ENCODE data around the gene CDC42BPB. TPM values are rescaled to one million over a fixed set of nuclear protein-coding genes. Genes with fewer than 3 reads are reported as not detected.

Gene CDC42BPB
- total RNA-seq, 6 experiments from 2014 or later, result 73.7 to 85.1 (median 79.9) TPM

DNA sequence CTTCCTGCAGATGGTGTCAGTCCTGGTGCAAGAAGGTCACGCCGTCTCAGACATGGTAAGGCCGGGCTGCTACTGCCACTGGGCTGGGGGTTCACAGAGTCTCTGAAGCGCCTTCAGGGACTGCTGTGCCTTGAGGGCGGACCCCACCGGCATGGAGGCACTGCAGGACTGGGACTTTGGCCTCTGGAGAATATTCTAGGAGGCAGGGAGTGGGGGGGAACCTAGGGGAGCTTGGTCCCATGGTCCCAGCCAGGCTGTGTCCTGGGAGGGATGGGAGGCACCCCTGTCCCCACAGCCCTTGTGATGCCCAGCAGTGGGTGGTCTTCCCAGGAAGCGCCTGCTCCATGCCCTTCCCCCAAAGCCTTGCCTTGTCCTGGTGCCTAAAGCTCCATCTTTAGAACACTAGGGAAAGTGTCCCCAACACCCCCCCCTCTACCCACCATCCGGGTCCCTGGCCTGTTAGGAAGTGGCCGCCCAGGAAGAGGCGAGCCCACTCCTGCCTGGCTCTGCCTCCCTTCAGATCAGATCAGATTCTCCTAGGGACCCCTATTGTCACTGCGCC lies 133.3 kb downstream of the CDC42BPB start:
- Mint-ChIP-seq H3K4me1 (ENCODE audit: low read depth) (no peaks in the 10 kb centered on the region), H3K27me3 (ENCODE audit: insufficient read depth) (peaks cover 15% of the 10 kb centered on the region), H3K9me3 (no peaks in the 10 kb centered on the region), H3K4me3 (no peak overlapping the region), H3K27ac (no peak overlapping the region), H3K36me3 (ENCODE audit: low read depth) (no peaks in the 10 kb centered on the region)
- no peak for DNase-seq
- TF ChIP-seq, protein P1, sequence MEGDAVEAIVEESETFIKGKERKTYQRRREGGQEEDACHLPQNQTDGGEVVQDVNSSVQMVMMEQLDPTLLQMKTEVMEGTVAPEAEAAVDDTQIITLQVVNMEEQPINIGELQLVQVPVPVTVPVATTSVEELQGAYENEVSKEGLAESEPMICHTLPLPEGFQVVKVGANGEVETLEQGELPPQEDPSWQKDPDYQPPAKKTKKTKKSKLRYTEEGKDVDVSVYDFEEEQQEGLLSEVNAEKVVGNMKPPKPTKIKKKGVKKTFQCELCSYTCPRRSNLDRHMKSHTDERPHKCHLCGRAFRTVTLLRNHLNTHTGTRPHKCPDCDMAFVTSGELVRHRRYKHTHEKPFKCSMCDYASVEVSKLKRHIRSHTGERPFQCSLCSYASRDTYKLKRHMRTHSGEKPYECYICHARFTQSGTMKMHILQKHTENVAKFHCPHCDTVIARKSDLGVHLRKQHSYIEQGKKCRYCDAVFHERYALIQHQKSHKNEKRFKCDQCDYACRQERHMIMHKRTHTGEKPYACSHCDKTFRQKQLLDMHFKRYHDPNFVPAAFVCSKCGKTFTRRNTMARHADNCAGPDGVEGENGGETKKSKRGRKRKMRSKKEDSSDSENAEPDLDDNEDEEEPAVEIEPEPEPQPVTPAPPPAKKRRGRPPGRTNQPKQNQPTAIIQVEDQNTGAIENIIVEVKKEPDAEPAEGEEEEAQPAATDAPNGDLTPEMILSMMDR (IDR thresholded peaks at IDR 0.05), result no peak

- Mint-ChIP-seq H3K27ac (no peak overlapping the region), H3K4me3 (no peak overlapping the region), H3K36me3 (ENCODE audit: low read depth) (no peaks in the 10 kb centered on the region), H3K27me3 (ENCODE audit: insufficient read depth) (peaks cover 12% of the 10 kb centered on the region), H3K9me3 (no peaks in the 10 kb centered on the region), H3K4me1 (ENCODE audit: low read depth) (no peaks in the 10 kb centered on the region)
- TF ChIP-seq, protein P1 (IDR thresholded peaks at IDR 0.05), result no peak
- no peak for DNase-seq
These were observed 134.0 kb downstream of the CDC42BPB start for GRCh38 chr14:102923201-102923924.

DNA sequence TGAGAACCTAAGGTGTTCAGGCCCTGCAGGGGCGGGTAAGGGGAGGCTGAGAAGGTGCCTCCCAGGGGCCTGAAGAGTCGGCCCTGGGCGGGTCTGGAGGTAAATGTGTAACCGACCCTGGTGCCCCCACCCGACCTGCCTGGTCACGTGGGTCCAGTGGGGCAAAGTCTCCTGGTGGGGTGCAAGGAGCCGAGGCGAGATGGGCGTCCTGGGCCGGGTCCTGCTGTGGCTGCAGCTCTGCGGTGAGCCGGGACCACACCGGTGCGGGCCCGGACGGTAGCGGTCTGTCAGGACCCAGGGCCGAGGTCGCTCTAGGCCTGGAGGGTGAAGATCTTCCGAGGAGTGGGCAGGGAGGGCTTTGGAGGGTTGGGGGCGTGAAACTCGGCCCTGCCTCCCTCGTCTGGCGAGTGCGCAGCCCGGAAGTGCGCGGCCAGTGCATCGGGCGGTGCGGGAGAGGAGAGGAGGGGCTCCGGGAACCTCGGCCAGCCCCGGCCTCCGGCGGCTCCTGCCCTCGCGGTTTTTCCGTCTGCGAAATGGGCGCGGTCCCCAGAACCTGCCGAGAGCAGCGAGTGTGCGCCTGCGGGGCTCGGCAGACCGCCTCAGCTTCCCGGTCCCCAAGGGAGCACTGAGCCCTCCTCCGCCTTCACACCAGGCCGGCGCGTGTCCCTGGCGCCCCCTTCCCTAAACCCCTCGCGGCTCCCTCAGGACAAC lies 134.7 kb downstream of the CDC42BPB start, which contains the start of gene AMN:
Gene AMN, plus strand, starts transcription at position 174 of the 711 bp plus-strand sequence. Its CDS starts 26 bp downstream, at position 200.
- peaks cover 11% of the 10 kb centered on the region for H3K27me3 Mint-ChIP-seq (ENCODE audit: insufficient read depth)
- H3K9me3 Mint-ChIP-seq, result no peaks in the 10 kb centered on the region
- TF ChIP-seq, protein P1 (IDR thresholded peaks at IDR 0.05), result no peak
- H3K4me1 Mint-ChIP-seq (ENCODE audit: low read depth), result no peaks in the 10 kb centered on the region
- H3K36me3 Mint-ChIP-seq (ENCODE audit: low read depth), result no peaks in the 10 kb centered on the region
- H3K4me3 Mint-ChIP-seq, result no peak within 1 kb of the TSS
- no peak for DNase-seq
- no peak within 1 kb of the TSS for H3K27ac Mint-ChIP-seq

- no peaks in the 10 kb centered on the region for H3K4me1 Mint-ChIP-seq (ENCODE audit: low read depth)
- H3K4me3 Mint-ChIP-seq, result no peak overlapping the region
- H3K27ac Mint-ChIP-seq, result no peak overlapping the region
- H3K36me3 Mint-ChIP-seq (ENCODE audit: low read depth), result no peaks in the 10 kb centered on the region
- TF ChIP-seq, protein P1 (IDR thresholded peaks at IDR 0.05), result no peak
- DNase-seq, result no peak
- no peaks in the 10 kb centered on the region for H3K9me3 Mint-ChIP-seq
- H3K27me3 Mint-ChIP-seq (ENCODE audit: insufficient read depth), result peaks cover 6% of the 10 kb centered on the region
These were observed 136.4 kb downstream of the CDC42BPB start for GRCh38 chr14:102920998-102921304.

- Mint-ChIP-seq H3K4me3 (no peak overlapping the region), H3K36me3 (ENCODE audit: low read depth) (no peaks in the 10 kb centered on the region), H3K27me3 (ENCODE audit: insufficient read depth) (peaks cover 6% of the 10 kb centered on the region)
These were observed 136.9 kb downstream of the CDC42BPB start for GRCh38 chr14:102920273-102920997.

More at GRCh38 chr14:102920273-102920997, 136.9 kb downstream of the CDC42BPB start:
- Mint-ChIP-seq H3K9me3 (no peaks in the 10 kb centered on the region), H3K4me1 (ENCODE audit: low read depth) (no peaks in the 10 kb centered on the region), H3K27ac (no peak overlapping the region)
- TF ChIP-seq, protein P1 (IDR thresholded peaks at IDR 0.05), result no peak
- DNase-seq, result no peak

Measured in HFFc6 (cell line).